H1 (cell line): ENCODE data around the gene STX4. TPM values are rescaled to one million over a fixed set of nuclear protein-coding genes. Genes with fewer than 3 reads are reported as not detected.

Experiments
- CTCF ChIA-PET: fragments of 300-600 bp; sonication (Branson Sonifier 250); formaldehyde crosslinking; loops from one replicate; lab custom pipeline; 2021; ENCODE audit not compliant: partially characterized antibody; lab: Charles Lee
- POLR2A ChIA-PET: fragments of 300-600 bp; sonication (Branson Sonifier 250); formaldehyde crosslinking; loops from one replicate; lab custom pipeline; 2021; ENCODE audit warnings: inconsistent platforms; ENCODE audit not compliant: partially characterized antibody; lab: Charles Lee
- DNase-seq, 2 experiments: peaks; one replicate each; pipeline versions ENCODE4 v3.0.0 to v3.0.0-alpha.2; 2010 to 2022; ENCODE audit warnings: low spot score in 2 of 2, low read depth in 1 of 2, mixed read lengths in 1 of 2
- FAIRE-seq: peaks from 2 replicates; lab custom pipeline; 2011; peaks lifted over from hg19 to GRCh38; lab: Jason Lieb, UNC
- H2AFZ ChIP-seq: 2 replicates; pipeline ENCODE4 v1.8.1; 2012; ENCODE audit warnings: low read length, inconsistent platforms
- H2AK5ac ChIP-seq: 2 replicates; pipeline ENCODE4 v1.6.1; 2013; ENCODE audit warnings: low read depth, low read length
- H2BK120ac ChIP-seq: replicated peaks from 2 replicates; pipeline ENCODE3; 2013; ENCODE audit warnings: low read depth, low read length, inconsistent platforms
- H2BK12ac ChIP-seq: 2 replicates; pipeline ENCODE4 v1.6.1; 2013; ENCODE audit warnings: low read depth, low read length
- H2BK15ac ChIP-seq: 2 replicates; pipeline ENCODE4 v1.6.1; 2013; ENCODE audit warnings: low read length
- H2BK20ac ChIP-seq: 2 replicates; pipeline ENCODE4 v1.6.1; 2013; ENCODE audit warnings: low read length
- H2BK5ac ChIP-seq: 2 replicates; pipeline ENCODE4 v1.6.1; 2013; ENCODE audit warnings: low read depth, low read length
- H3K14ac ChIP-seq: 2 replicates; pipeline ENCODE4 v1.6.1; 2013; ENCODE audit warnings: inconsistent platforms; ENCODE audit not compliant: insufficient read length
- H3K18ac ChIP-seq: 2 replicates; pipeline ENCODE4 v1.6.1; 2013; ENCODE audit warnings: low read length; ENCODE audit errors: extremely low read depth
- H3K23ac ChIP-seq: 2 replicates; pipeline ENCODE4 v1.6.1; 2013; ENCODE audit warnings: inconsistent platforms; ENCODE audit not compliant: insufficient read length
- H3K23me2 ChIP-seq: 2 replicates; pipeline ENCODE4 v1.6.1; 2013; ENCODE audit warnings: low read depth, low read length
- H3K27ac ChIP-seq: 2 replicates; pipeline ENCODE4 v1.6.1; 2011; ENCODE audit warnings: low read depth, low read length, inconsistent platforms
- H3K27me3 ChIP-seq, 4 experiments: replicated peaks in 1 of 4; 1 replicate in 1 of 4; 2 replicates in 3 of 4; pipeline versions ENCODE4 v1.6.1 to v1.8.1; 2011 to 2013; ENCODE audit warnings: low read length in 3 of 4, mild to moderate bottlenecking in 3 of 4, inconsistent platforms in 2 of 4, mixed read lengths in 2 of 4, moderate library complexity in 1 of 4; ENCODE audit not compliant: control insufficient read depth in 3 of 4, insufficient read depth in 3 of 4; ENCODE audit errors: extremely low read depth in 1 of 4
- H3K36me3 ChIP-seq, 4 experiments: 2 replicates each; pipeline versions ENCODE4 v1.6.1 to v1.8.1; 2011 to 2013; ENCODE audit warnings: mild to moderate bottlenecking in 4 of 4, low read length in 3 of 4, moderate library complexity in 2 of 4, control low read depth in 1 of 4, inconsistent platforms in 1 of 4; ENCODE audit not compliant: insufficient read depth in 4 of 4, control insufficient read depth in 2 of 4
- H3K4ac ChIP-seq: replicated peaks from 2 replicates; pipeline ENCODE3; 2013; ENCODE audit warnings: low read length, low read depth, mixed read lengths, inconsistent platforms; ENCODE audit not compliant: insufficient read length
- H3K4me1 ChIP-seq, 4 experiments: replicated peaks in 1 of 4; 1 replicate in 1 of 4; 2 replicates in 3 of 4; pipeline versions ENCODE4 v1.6.1 to v1.8.1; 2011 to 2013; ENCODE audit warnings: low read length in 3 of 4, inconsistent platforms in 2 of 4, mixed read lengths in 1 of 4; ENCODE audit not compliant: insufficient read depth in 4 of 4, control insufficient read depth in 3 of 4
- H3K4me2 ChIP-seq, 2 experiments: 2 replicates each; pipeline versions ENCODE4 v1.6.1 to v1.8.1; 2011 to 2013; ENCODE audit warnings: low read depth in 2 of 2, low read length in 2 of 2, control low read depth in 1 of 2, inconsistent platforms in 1 of 2, mild to moderate bottlenecking in 1 of 2; ENCODE audit not compliant: insufficient read depth in 1 of 2
- H3K4me3 ChIP-seq, 4 experiments: fragments of 200-600, 300-600 bp in 1 of 4; sonication (generic), shearing (Covaris generic), sonication (Bioruptor Twin) in 1 of 4; 2 replicates each; pipeline versions ENCODE4 v1.5.1 to v1.8.1; 2011 to 2016; ENCODE audit warnings: low read length in 4 of 4, low read depth in 3 of 4, control low read depth in 2 of 4, inconsistent platforms in 2 of 4, mild to moderate bottlenecking in 2 of 4, mixed read lengths in 1 of 4, moderate library complexity in 1 of 4; ENCODE audit not compliant: insufficient read depth in 2 of 4; ENCODE audit errors: extremely low read depth in 1 of 4
- H3K56ac ChIP-seq: replicated peaks from 2 replicates; pipeline ENCODE3; 2013; ENCODE audit warnings: low read depth, mild to moderate bottlenecking, mixed read lengths, low read length, inconsistent platforms; ENCODE audit not compliant: insufficient read length
- H3K79me1 ChIP-seq: 2 replicates; pipeline ENCODE4 v1.6.1; 2013; ENCODE audit warnings: low read depth, low read length, control low read depth
- H3K79me2 ChIP-seq, 2 experiments: 2 replicates each; pipeline versions ENCODE4 v1.6.1 to v1.8.1; 2012 to 2013; ENCODE audit warnings: low read length in 2 of 2, mild to moderate bottlenecking in 2 of 2, inconsistent platforms in 1 of 2; ENCODE audit not compliant: insufficient read depth in 2 of 2, control insufficient read depth in 1 of 2
- H3K9ac ChIP-seq, 4 experiments: replicated peaks in 1 of 4; 1 replicate in 1 of 4; 2 replicates in 3 of 4; pipeline versions ENCODE4 v1.6.1 to v1.8.1; 2011 to 2013; ENCODE audit warnings: low read depth in 3 of 4, low read length in 3 of 4, control low read depth in 2 of 4, mild to moderate bottlenecking in 2 of 4, moderate library complexity in 2 of 4, inconsistent platforms in 1 of 4; ENCODE audit errors: extremely low read depth in 1 of 4
- H3K9me3 ChIP-seq, 2 experiments: 2 replicates each; pipeline versions ENCODE4 v1.6.1 to v1.8.1; 2012 to 2013; ENCODE audit warnings: mild to moderate bottlenecking in 2 of 2, moderate library complexity in 2 of 2, control low read depth in 1 of 2, inconsistent platforms in 1 of 2, low read depth in 1 of 2, low read length in 1 of 2, mixed read lengths in 1 of 2; ENCODE audit not compliant: insufficient read depth in 2 of 2
- H4K20me1 ChIP-seq, 2 experiments: replicated peaks in 1 of 2; 2 replicates each; pipeline versions ENCODE3 to v1.8.1; 2011 to 2013; ENCODE audit warnings: inconsistent platforms in 2 of 2, low read length in 2 of 2, mild to moderate bottlenecking in 1 of 2; ENCODE audit not compliant: insufficient read depth in 2 of 2, control insufficient read depth in 1 of 2
- H4K5ac ChIP-seq: 2 replicates; pipeline ENCODE4 v1.6.1; 2013; ENCODE audit warnings: low read length, low read depth, mixed read lengths, inconsistent platforms; ENCODE audit not compliant: insufficient read length
- H4K8ac ChIP-seq: 2 replicates; pipeline ENCODE4 v1.8.0; 2013; ENCODE audit warnings: mild to moderate bottlenecking, moderate library complexity, low read length, inconsistent platforms; ENCODE audit not compliant: insufficient read depth; ENCODE audit errors: extremely low read depth
- H4K91ac ChIP-seq: replicated peaks from 2 replicates; pipeline ENCODE3; 2013; ENCODE audit warnings: low read length, mixed read lengths, inconsistent platforms; ENCODE audit not compliant: insufficient read length
- BCL11A ChIP-seq, 2 experiments: IDR thresholded peaks; one replicate each; pipeline ENCODE4 v1.6.1; 2011; ENCODE audit warnings: low read depth in 2 of 2, low read length in 2 of 2, mild to moderate bottlenecking in 2 of 2
- CTBP2 ChIP-seq: IDR thresholded peaks from 2 replicates; pipeline ENCODE4 v1.7.0; 2011; ENCODE audit warnings: borderline replicate concordance, mild to moderate bottlenecking, moderate library complexity, mixed read lengths, low read length; ENCODE audit not compliant: insufficient read depth, insufficient read length
- EP300 ChIP-seq, 2 experiments: IDR thresholded peaks; 1 replicate in 1 of 2; 2 replicates in 1 of 2; pipeline ENCODE4 v1.6.1; 2011 to 2012; ENCODE audit warnings: low read depth in 2 of 2, low read length in 2 of 2, mild to moderate bottlenecking in 2 of 2, borderline replicate concordance in 1 of 2, inconsistent platforms in 1 of 2, moderate library complexity in 1 of 2
- FOSL1 ChIP-seq: IDR thresholded peaks from 2 replicates; pipeline ENCODE4 v1.6.1; 2011; ENCODE audit warnings: mild to moderate bottlenecking, low read depth, low read length, moderate library complexity; ENCODE audit not compliant: insufficient read depth
- JUN ChIP-seq: IDR thresholded peaks from 2 replicates; pipeline ENCODE4 v1.6.1; 2011; ENCODE audit warnings: low read depth, mild to moderate bottlenecking, improper control_type of control experiment, low read length
- POU5F1 ChIP-seq: IDR thresholded peaks from 2 replicates; pipeline ENCODE4 v1.6.1; 2011; ENCODE audit warnings: low read depth, mild to moderate bottlenecking, low read length, moderate library complexity
- SIRT6 ChIP-seq: IDR thresholded peaks from one replicate; pipeline ENCODE4 v1.7.1; 2012; ENCODE audit warnings: low read length, inconsistent platforms
- SP4 ChIP-seq: IDR thresholded peaks from 2 replicates; pipeline ENCODE4 v1.6.1; 2012; ENCODE audit warnings: low read length, inconsistent platforms
- WGBS, 2 experiments: shearing (Covaris generic) in 1 of 2; methylation state at CpG; one replicate each; pipeline versions ENCODE4 v1.1.6 to v1.1.7; 2013 to 2015; ENCODE audit warnings: low lambda C conversion rate in 2 of 2, mixed read lengths in 2 of 2, inconsistent platforms in 1 of 2, low coverage in 1 of 2, missing lambda C conversion rate in 1 of 2; ENCODE audit not compliant: insufficient replicate concordance in 2 of 2, insufficient coverage in 1 of 2, insufficient read length in 1 of 2; ENCODE audit errors: extremely low coverage in 1 of 2, missing lambda C conversion rate in 1 of 2; 5-methylcytosine and 5-hydroxymethylcytosine counted together
- polyA plus RNA-seq, 7 experiments: library from polyadenylated mRNA; depleted of rRNA in 3 of 7; stranded (reverse) in 5 of 7; unstranded in 2 of 7; fragments of >200 nt in 5 of 7; fragments of 200-250 nt in 2 of 7; gene quantifications; 1 replicate in 5 of 7; 2 replicates in 1 of 7; 4 replicates in 1 of 7; pipeline versions ENCODE4 v1.2.1 to v1.2.3, GENCODE V29; 2011 to 2013; ENCODE audit warnings: missing spikeins in 2 of 7, mixed read lengths in 2 of 7
- total RNA-seq: library from RNA; stranded (reverse); fragmentation: NEBNext Ultra II Directional; extraction: Animal tissue kit (Norgen Biotek cat#: 25700); gene quantifications from 2 replicates; pipeline ENCODE4 v1.2.1, GENCODE V29; 2021

STX4 gene
- total and polyA plus RNA-seq, 2 of the 8 experiments (the other 6 are each of a cell fraction or from before 2014, with no cell fraction given) = 25.8 to 32.3 TPM

DNA sequence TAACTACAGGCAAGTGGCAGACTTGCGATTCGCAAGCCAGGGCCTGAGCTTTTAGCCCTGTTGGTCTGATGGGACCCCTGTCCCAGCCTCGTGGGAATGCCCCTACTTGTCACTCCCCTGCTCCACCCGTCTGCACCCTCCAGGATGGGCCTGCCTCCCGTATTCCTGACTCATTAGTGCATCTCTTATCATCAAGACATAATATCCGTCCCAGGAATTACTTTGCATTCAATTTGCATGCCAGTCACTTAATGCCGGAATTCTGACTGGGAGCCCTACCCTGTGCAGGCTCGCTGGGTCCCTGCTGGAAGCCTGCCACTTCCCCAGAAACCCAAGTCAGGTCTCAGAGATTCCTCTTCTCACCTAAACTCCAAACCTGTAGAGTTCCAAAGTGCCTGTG, 52.1 kb downstream of the STX4 start:
- DNase-seq = no peak
- no peak overlapping the region for H3K27ac ChIP-seq
- no peak for TF ChIP-seq SP4
- TF ChIP-seq BCL11A (IDR thresholded peaks at IDR 0.05; ENCODE audit: low read depth in 2 of 2, low read length in 2 of 2) = no peak
- TF ChIP-seq SIRT6 = no peak
- TF ChIP-seq FOSL1 = no peak
- TF ChIP-seq EP300 (IDR thresholded peaks at IDR 0.05; ENCODE audit: borderline replicate concordance in 1 of 2, low read depth in 2 of 2, low read length in 2 of 2) = no peak
- TF ChIP-seq CTBP2 = no peak
- TF ChIP-seq JUN = no peak
- TF ChIP-seq POU5F1 = no peak

More for the DNA sequence above, 52.1 kb downstream of the STX4 start:
- H4K8ac ChIP-seq = no peak overlapping the region; the same call in 1 of the 2 replicates
- no peak overlapping the region for H2BK15ac ChIP-seq
- H3K56ac ChIP-seq = no peak overlapping the region
- no peaks in the 10 kb centered on the region for H3K9me3 ChIP-seq
- H2BK5ac ChIP-seq = no peak overlapping the region; the same call in 1 of the 2 replicates
- H3K79me2 ChIP-seq = peaks cover 0 to 4% of the 10 kb centered on the region in 2 experiments; a peak in 1 of 4 replicates
- no peak overlapping the region for H3K14ac ChIP-seq
- H3K27me3 ChIP-seq = no peaks in the 10 kb centered on the region
- ChIA-PET CTCF (interaction anchor here (0.6 to 1.7 kb wide), 3 partner anchors 10 to 132 kb away, joined by 3 to 6 read pairs (median 4); no protein-coding TSS in a partner anchor), POLR2A (interaction anchor here (0.8 to 4.7 kb wide), 5 partner anchors 8 to 83 kb away, joined by 3 to 34 read pairs (median 5); partner anchors contain the start of genes ZNF646 and ZNF668)
- no peak overlapping the region for H2BK12ac ChIP-seq
- H3K9ac ChIP-seq = no peak overlapping the region
- H3K23me2 ChIP-seq = no peaks in the 10 kb centered on the region
- H4K91ac ChIP-seq = no peak overlapping the region
- no peak overlapping the region for H3K4me3 ChIP-seq
- H2BK120ac ChIP-seq = no peak overlapping the region
- no peak overlapping the region for H2AFZ ChIP-seq
- no peak for FAIRE-seq
- H3K4me1 ChIP-seq = no peaks in the 10 kb centered on the region
- H3K23ac ChIP-seq = no peak overlapping the region
- 80% methylated on average over 8 of the region's 8 CpGs; no CpG with 5 or more reads in 1 of the 2 experiments for WGBS, 2 experiments
- H3K18ac ChIP-seq = no peak overlapping the region
- no peak overlapping the region for H2BK20ac ChIP-seq
- no peak overlapping the region for H4K5ac ChIP-seq
- peaks cover 0 to 14% (median 8%) of the 10 kb centered on the region in 4 experiments; a peak in 4 of 8 replicates for H3K36me3 ChIP-seq
- H2AK5ac ChIP-seq = no peak overlapping the region
- H4K20me1 ChIP-seq = peaks cover 16 to 18% of the 10 kb centered on the region in 2 experiments
- H3K4ac ChIP-seq = no peak overlapping the region
- H3K4me2 ChIP-seq = no peak overlapping the region
- H3K79me1 ChIP-seq = peaks cover 2% of the 10 kb centered on the region; the same call in 1 of the 2 replicates
